ENCODE data around the gene CCNT1.
"Not testable (repeated sequence)": the region's sequence is repeated elsewhere in the genome, so short reads cannot be mapped to it uniquely, and the experiment has no call there.

DNA sequence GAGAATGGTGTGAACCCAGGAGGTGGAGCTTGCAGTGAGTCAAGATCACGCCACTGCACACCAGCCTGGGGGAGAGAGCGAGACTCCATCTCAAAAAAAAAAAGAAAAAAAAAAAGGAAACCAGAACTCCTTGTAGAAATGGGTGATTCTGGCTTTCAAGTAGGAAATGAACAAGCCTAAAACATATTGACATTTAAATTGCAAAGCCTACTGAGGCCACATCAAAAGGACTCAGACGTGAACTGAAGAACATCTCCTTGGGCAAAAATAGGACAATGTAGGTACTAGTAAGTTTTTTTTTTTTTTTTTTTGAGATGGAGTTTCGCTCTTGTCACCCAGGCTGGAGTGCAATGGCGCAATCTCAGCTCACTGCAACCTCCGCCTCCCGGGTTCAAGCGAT lies 71.2 kb downstream of the CCNT1 start:
- not testable (repeated sequence) for TF ChIP-seq POLR2A (IDR thresholded peaks at IDR 0.05); POLR2AphosphoS5 (IDR thresholded peaks at IDR 0.05); CTCF (IDR thresholded peaks at IDR 0.05 in 8 of 11, conservative IDR thresholded peaks at IDR 0.05 in 3 of 11)

Data from spleen (tissue), 7 donors.